ENCODE data around the gene SSUH2.

DNA sequence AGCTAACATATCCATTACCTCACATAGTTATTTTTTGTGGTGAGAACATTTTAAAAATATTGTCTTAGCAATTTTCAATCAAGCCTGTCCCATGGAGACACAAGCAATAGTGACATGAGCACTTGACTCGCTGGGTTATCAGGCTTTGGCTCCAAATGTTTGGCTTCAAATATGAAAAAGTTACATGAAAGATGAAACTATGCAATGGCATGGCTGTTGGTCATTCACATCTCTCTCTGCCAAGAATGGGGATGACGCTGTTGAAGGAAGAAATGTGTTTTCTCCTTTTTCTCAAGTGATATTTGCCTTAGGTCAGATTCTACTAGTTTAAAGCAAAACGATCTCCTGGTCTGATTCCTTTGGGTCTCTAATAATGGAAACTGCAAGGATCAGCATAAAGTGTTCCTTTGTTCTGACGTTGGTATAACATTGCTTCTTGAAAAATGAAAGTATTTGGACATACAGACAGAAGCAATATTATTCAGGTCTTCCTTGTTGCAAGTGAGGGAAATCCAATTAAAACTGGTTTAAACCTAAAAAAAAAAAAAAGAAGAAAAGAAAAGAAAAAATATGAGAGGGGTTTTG, 71.2 kb downstream of the SSUH2 start:
- TF ChIP-seq, protein P1, sequence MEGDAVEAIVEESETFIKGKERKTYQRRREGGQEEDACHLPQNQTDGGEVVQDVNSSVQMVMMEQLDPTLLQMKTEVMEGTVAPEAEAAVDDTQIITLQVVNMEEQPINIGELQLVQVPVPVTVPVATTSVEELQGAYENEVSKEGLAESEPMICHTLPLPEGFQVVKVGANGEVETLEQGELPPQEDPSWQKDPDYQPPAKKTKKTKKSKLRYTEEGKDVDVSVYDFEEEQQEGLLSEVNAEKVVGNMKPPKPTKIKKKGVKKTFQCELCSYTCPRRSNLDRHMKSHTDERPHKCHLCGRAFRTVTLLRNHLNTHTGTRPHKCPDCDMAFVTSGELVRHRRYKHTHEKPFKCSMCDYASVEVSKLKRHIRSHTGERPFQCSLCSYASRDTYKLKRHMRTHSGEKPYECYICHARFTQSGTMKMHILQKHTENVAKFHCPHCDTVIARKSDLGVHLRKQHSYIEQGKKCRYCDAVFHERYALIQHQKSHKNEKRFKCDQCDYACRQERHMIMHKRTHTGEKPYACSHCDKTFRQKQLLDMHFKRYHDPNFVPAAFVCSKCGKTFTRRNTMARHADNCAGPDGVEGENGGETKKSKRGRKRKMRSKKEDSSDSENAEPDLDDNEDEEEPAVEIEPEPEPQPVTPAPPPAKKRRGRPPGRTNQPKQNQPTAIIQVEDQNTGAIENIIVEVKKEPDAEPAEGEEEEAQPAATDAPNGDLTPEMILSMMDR (conservative IDR thresholded peaks at IDR 0.05; ENCODE audit: low read depth in 2 of 2): no peak
- no peak for TF ChIP-seq POLR2AphosphoS5 (IDR thresholded peaks at IDR 0.05; ENCODE audit: low read depth)
- TF ChIP-seq EZH2 (IDR thresholded peaks at IDR 0.05; ENCODE audit: low read depth, unreplicated experiment): no peak
- no peak for TF ChIP-seq EZH2phosphoT487 (IDR thresholded peaks at IDR 0.05; ENCODE audit: unreplicated experiment)
- TF ChIP-seq, protein P2, sequence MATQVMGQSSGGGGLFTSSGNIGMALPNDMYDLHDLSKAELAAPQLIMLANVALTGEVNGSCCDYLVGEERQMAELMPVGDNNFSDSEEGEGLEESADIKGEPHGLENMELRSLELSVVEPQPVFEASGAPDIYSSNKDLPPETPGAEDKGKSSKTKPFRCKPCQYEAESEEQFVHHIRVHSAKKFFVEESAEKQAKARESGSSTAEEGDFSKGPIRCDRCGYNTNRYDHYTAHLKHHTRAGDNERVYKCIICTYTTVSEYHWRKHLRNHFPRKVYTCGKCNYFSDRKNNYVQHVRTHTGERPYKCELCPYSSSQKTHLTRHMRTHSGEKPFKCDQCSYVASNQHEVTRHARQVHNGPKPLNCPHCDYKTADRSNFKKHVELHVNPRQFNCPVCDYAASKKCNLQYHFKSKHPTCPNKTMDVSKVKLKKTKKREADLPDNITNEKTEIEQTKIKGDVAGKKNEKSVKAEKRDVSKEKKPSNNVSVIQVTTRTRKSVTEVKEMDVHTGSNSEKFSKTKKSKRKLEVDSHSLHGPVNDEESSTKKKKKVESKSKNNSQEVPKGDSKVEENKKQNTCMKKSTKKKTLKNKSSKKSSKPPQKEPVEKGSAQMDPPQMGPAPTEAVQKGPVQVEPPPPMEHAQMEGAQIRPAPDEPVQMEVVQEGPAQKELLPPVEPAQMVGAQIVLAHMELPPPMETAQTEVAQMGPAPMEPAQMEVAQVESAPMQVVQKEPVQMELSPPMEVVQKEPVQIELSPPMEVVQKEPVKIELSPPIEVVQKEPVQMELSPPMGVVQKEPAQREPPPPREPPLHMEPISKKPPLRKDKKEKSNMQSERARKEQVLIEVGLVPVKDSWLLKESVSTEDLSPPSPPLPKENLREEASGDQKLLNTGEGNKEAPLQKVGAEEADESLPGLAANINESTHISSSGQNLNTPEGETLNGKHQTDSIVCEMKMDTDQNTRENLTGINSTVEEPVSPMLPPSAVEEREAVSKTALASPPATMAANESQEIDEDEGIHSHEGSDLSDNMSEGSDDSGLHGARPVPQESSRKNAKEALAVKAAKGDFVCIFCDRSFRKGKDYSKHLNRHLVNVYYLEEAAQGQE (IDR thresholded peaks at IDR 0.05; ENCODE audit: unreplicated experiment): no peak
- no peak for TF ChIP-seq JUNB (IDR thresholded peaks at IDR 0.05; ENCODE audit: unreplicated experiment)
- TF ChIP-seq, protein P3, sequence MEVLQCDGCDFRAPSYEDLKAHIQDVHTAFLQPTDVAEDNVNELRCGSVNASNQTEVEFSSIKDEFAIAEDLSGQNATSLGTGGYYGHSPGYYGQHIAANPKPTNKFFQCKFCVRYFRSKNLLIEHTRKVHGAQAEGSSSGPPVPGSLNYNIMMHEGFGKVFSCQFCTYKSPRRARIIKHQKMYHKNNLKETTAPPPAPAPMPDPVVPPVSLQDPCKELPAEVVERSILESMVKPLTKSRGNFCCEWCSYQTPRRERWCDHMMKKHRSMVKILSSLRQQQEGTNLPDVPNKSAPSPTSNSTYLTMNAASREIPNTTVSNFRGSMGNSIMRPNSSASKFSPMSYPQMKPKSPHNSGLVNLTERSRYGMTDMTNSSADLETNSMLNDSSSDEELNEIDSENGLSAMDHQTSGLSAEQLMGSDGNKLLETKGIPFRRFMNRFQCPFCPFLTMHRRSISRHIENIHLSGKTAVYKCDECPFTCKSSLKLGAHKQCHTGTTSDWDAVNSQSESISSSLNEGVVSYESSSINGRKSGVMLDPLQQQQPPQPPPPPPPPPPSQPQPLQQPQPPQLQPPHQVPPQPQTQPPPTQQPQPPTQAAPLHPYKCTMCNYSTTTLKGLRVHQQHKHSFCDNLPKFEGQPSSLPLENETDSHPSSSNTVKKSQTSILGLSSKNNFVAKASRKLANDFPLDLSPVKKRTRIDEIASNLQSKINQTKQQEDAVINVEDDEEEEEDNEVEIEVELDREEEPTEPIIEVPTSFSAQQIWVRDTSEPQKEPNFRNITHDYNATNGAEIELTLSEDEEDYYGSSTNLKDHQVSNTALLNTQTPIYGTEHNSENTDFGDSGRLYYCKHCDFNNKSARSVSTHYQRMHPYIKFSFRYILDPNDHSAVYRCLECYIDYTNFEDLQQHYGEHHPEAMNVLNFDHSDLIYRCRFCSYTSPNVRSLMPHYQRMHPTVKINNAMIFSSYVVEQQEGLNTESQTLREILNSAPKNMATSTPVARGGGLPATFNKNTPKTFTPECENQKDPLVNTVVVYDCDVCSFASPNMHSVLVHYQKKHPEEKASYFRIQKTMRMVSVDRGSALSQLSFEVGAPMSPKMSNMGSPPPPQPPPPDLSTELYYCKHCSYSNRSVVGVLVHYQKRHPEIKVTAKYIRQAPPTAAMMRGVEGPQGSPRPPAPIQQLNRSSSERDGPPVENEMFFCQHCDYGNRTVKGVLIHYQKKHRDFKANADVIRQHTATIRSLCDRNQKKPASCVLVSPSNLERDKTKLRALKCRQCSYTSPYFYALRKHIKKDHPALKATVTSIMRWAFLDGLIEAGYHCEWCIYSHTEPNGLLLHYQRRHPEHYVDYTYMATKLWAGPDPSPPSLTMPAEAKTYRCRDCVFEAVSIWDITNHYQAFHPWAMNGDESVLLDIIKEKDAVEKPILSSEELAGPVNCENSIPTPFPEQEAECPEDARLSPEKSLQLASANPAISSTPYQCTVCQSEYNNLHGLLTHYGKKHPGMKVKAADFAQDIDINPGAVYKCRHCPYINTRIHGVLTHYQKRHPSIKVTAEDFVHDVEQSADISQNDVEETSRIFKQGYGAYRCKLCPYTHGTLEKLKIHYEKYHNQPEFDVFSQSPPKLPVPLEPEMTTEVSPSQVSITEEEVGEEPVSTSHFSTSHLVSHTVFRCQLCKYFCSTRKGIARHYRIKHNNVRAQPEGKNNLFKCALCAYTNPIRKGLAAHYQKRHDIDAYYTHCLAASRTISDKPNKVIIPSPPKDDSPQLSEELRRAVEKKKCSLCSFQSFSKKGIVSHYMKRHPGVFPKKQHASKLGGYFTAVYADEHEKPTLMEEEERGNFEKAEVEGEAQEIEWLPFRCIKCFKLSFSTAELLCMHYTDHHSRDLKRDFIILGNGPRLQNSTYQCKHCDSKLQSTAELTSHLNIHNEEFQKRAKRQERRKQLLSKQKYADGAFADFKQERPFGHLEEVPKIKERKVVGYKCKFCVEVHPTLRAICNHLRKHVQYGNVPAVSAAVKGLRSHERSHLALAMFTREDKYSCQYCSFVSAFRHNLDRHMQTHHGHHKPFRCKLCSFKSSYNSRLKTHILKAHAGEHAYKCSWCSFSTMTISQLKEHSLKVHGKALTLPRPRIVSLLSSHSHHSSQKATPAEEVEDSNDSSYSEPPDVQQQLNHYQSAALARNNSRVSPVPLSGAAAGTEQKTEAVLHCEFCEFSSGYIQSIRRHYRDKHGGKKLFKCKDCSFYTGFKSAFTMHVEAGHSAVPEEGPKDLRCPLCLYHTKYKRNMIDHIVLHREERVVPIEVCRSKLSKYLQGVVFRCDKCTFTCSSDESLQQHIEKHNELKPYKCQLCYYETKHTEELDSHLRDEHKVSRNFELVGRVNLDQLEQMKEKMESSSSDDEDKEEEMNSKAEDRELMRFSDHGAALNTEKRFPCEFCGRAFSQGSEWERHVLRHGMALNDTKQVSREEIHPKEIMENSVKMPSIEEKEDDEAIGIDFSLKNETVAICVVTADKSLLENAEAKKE (CRISPR knock-in tag; IDR thresholded peaks at IDR 0.05): no peak
- TF ChIP-seq, protein P4, sequence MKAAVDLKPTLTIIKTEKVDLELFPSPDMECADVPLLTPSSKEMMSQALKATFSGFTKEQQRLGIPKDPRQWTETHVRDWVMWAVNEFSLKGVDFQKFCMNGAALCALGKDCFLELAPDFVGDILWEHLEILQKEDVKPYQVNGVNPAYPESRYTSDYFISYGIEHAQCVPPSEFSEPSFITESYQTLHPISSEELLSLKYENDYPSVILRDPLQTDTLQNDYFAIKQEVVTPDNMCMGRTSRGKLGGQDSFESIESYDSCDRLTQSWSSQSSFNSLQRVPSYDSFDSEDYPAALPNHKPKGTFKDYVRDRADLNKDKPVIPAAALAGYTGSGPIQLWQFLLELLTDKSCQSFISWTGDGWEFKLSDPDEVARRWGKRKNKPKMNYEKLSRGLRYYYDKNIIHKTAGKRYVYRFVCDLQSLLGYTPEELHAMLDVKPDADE (IDR thresholded peaks at IDR 0.05): no peak
- TF ChIP-seq CREB1 (CRISPR knock-in tag; IDR thresholded peaks at IDR 0.05; ENCODE audit: low read depth): no peak
- TF ChIP-seq ZNF114 (CRISPR knock-in tag; IDR thresholded peaks at IDR 0.05): no peak
- TF ChIP-seq NANOG (IDR thresholded peaks at IDR 0.05; ENCODE audit: borderline replicate concordance): no peak
